H1 (cell line): ENCODE measurements around the gene TMEM44.

Experiments used
- CBX8 ChIP-seq: fragments of 300-800, 300-1000 bp; sonication (generic); IDR thresholded peaks from 2 replicates; pipeline ENCODE4 v1.7.1; 2016; ENCODE audit warnings: low read depth, low read length, borderline replicate concordance
- CHD1 ChIP-seq: IDR thresholded peaks from 2 replicates; pipeline ENCODE4 v1.6.1; 2012; ENCODE audit warnings: low read depth, low read length, improper control_type of control experiment
- CTCF ChIP-seq, 3 experiments: IDR thresholded peaks; 1 replicate in 2 of 3; 2 replicates in 1 of 3; pipeline versions ENCODE4 v1.5.1 to v1.6.1; 2011; ENCODE audit warnings: low read length in 3 of 3, mild to moderate bottlenecking in 3 of 3, inconsistent platforms in 2 of 3, low read depth in 1 of 3, moderate library complexity in 1 of 3; ENCODE audit not compliant: insufficient read depth in 1 of 3; ENCODE audit errors: control extremely low read depth in 1 of 3
- EP300 ChIP-seq, 2 experiments: IDR thresholded peaks; 1 replicate in 1 of 2; 2 replicates in 1 of 2; pipeline ENCODE4 v1.6.1; 2011 to 2012; ENCODE audit warnings: low read depth in 2 of 2, low read length in 2 of 2, mild to moderate bottlenecking in 2 of 2, borderline replicate concordance in 1 of 2, inconsistent platforms in 1 of 2, moderate library complexity in 1 of 2
- EZH2 ChIP-seq: fragments of 200-600 bp; sonication (generic); IDR thresholded peaks from 2 replicates; pipeline ENCODE4 v1.7.1; 2012; ENCODE audit warnings: low read depth, mild to moderate bottlenecking, moderate library complexity, low read length, inconsistent platforms; ENCODE audit not compliant: severe bottlenecking
- MAX ChIP-seq: IDR thresholded peaks from 2 replicates; pipeline ENCODE4 v1.6.1; 2012; ENCODE audit warnings: inconsistent platforms
- POLR2A ChIP-seq, 2 experiments: IDR thresholded peaks; 1 replicate in 1 of 2; 2 replicates in 1 of 2; pipeline ENCODE4 v1.6.1; 2011; ENCODE audit warnings: low read depth in 2 of 2, low read length in 2 of 2, mild to moderate bottlenecking in 2 of 2; ENCODE audit errors: control extremely low read depth in 1 of 2
- RAD21 ChIP-seq, 2 experiments: IDR thresholded peaks in 1 of 2; conservative IDR thresholded peaks in 1 of 2; 2 replicates each; pipeline ENCODE4 v1.6.1; 2011; ENCODE audit warnings: low read depth in 2 of 2, low read length in 2 of 2, improper control_type of control experiment in 1 of 2, inconsistent platforms in 1 of 2, mild to moderate bottlenecking in 1 of 2, moderate library complexity in 1 of 2
- TAF7 ChIP-seq: optimal IDR thresholded peaks from 2 replicates; pipeline ENCODE3; 2011; ENCODE audit warnings: low read depth, mild to moderate bottlenecking, inconsistent platforms, low read length, moderate library complexity, borderline replicate concordance
- TCF12 ChIP-seq: IDR thresholded peaks from 2 replicates; pipeline ENCODE4 v1.6.1; 2011; ENCODE audit warnings: low read depth, mild to moderate bottlenecking, low read length

- TF ChIP-seq CTCF (IDR thresholded peaks at IDR 0.05; ENCODE audit: control extremely low read depth in 1 of 3, insufficient read depth in 1 of 3, low read depth in 1 of 3, low read length in 3 of 3) (no peak), TCF12 (no peak), POLR2A (IDR thresholded peaks at IDR 0.05; ENCODE audit: control extremely low read depth in 1 of 2, low read depth in 2 of 2, low read length in 2 of 2) (no peak), EZH2 (no peak), CHD1 (no peak), RAD21 (IDR thresholded peaks at IDR 0.05 in 1 of 2, conservative IDR thresholded peaks at IDR 0.05 in 1 of 2; ENCODE audit: low read depth in 2 of 2, low read length in 2 of 2) (no peak), MAX (no peak), EP300 (IDR thresholded peaks at IDR 0.05; ENCODE audit: borderline replicate concordance in 1 of 2, low read depth in 2 of 2, low read length in 2 of 2) (no peak), TAF7 (no peak), CBX8 (no peak)
Measured at GRCh38 chr3:194619741-194620140, 13.5 kb downstream of the TMEM44 start.
